Sigmoid colon (tissue), 7 donors: Measurements from ENCODE around the gene PCDH19. TPM values are rescaled to one million over a fixed set of nuclear protein-coding genes. Genes with fewer than 3 reads are reported as not detected.

Source experiments
- DNase-seq: peaks from one replicate; pipeline ENCODE4 v3.0.0-alpha.2; 2019
- H3K27ac ChIP-seq, 4 donors: fragments of 200-600 bp; sonication (generic); one replicate each; pipeline ENCODE4 v1.5.1; 2016 to 2019; ENCODE audit warnings: mild to moderate bottlenecking in 1 of 4
- H3K27me3 ChIP-seq, 3 donors: fragments of 200-600 bp; sonication (generic); one replicate each; pipeline ENCODE4 v1.5.1; 2019; ENCODE audit warnings: mild to moderate bottlenecking in 1 of 3
- H3K36me3 ChIP-seq, 4 donors: fragments of 200-600 bp; sonication (generic); one replicate each; pipeline ENCODE4 v1.5.1; 2016 to 2019
- H3K4me1 ChIP-seq, 4 donors: fragments of 200-600 bp; sonication (generic); one replicate each; pipeline ENCODE4 v1.5.1; 2017 to 2019
- H3K4me3 ChIP-seq, 4 donors: fragments of 200-600 bp; sonication (generic); one replicate each; pipeline ENCODE4 v1.5.1; 2017 to 2019; ENCODE audit warnings: mild to moderate bottlenecking in 2 of 4, moderate library complexity in 1 of 4
- H3K9me3 ChIP-seq, 4 donors: fragments of 200-600 bp in 3 of 4; sonication (generic) in 3 of 4; one replicate each; pipeline versions ENCODE4 v1.5.1 to v1.6.1; 2013 to 2019
- EP300 ChIP-seq, 4 donors: sonication (generic); formaldehyde crosslinking; IDR thresholded peaks; one replicate each; pipeline ENCODE4 v1.6.1; 2017; ENCODE audit warnings: antibody characterized with exemption in 4 of 4
- POLR2A ChIP-seq, 2 donors: fragments of 450-650 bp; IDR thresholded peaks; one replicate each; pipeline ENCODE4 v1.6.1; 2016; ENCODE audit warnings: antibody characterized with exemption in 2 of 2, mild to moderate bottlenecking in 2 of 2, moderate library complexity in 2 of 2
- POLR2AphosphoS5 ChIP-seq, 4 donors: sonication (generic); formaldehyde crosslinking; IDR thresholded peaks; one replicate each; pipeline ENCODE4 v1.6.1; 2017; ENCODE audit warnings: antibody characterized with exemption in 4 of 4
- WGBS, 2 donors: extraction: QIAGEN DNeasy Blood & Tissue Kit; methylation state at CpG; one replicate each; pipeline ENCODE4 v1.1.7; 2013; 5-methylcytosine and 5-hydroxymethylcytosine counted together
- intact Hi-C: fragments of 100-400 bp; cut with DNase I; formaldehyde crosslinking; loops from one replicate; pipeline ENCODE4 v1.15.1; 2023
- polyA plus RNA-seq, 3 donors: library from polyadenylated mRNA; stranded (reverse); fragments of 200-250 nt; gene quantifications; one replicate each; pipeline ENCODE4 v1.2.3, GENCODE V29; 2013
- total RNA-seq, 4 donors: library from RNA; depleted of rRNA; stranded (reverse); fragments of >200 nt; gene quantifications; one replicate each; pipeline ENCODE4 v1.1.0, GENCODE V29; 2016
- TF ChIP-seq, protein P1 (sequence below), 4 experiments: fragments of 450-650 bp in 3 of 4; fragments of 200-600 bp in 1 of 4; IDR thresholded peaks; one replicate each; pipeline ENCODE4 v1.5.1; 2016 to 2019; ENCODE audit warnings: antibody characterized with exemption in 4 of 4, mild to moderate bottlenecking in 3 of 4, moderate library complexity in 2 of 4
- donor health status: healthy with polysubstance abuse.
- donor health status: Bipolar disorder and iron deficiency.
- donor health status: healthy.

The PCDH19 gene
- total and polyA plus RNA-seq, 7 donors: 0.23 to 2.2 (median 0.77) TPM; not detected in 1

DNA sequence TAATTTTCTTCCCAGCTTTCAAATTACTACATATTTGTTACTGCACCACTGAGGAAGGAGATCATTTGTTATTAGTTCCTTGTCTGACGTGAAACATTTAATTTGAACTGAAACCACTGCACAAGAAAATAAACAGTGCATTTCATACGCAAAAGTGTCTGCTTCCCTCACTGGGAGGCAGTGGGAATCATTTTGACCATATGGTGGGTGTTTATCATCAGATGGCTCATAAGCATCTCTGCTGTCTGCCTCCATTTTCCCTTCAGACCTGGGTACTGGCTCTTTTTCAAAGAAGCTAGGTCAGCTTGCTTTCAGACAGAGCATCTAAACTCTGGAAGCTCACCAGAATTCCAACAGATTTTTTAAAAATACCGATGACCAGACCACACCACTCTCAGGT, 135.2 kb downstream of the PCDH19 start:
- intact Hi-C loops: no loop called here
- DNase-seq: no peak
- no peaks in the 10 kb centered on the region for H3K4me1 ChIP-seq
- no peaks in the 10 kb centered on the region for H3K36me3 ChIP-seq
- no peak overlapping the region for H3K4me3 ChIP-seq
- TF ChIP-seq POLR2A (IDR thresholded peaks at IDR 0.05): no peak
- no peak for TF ChIP-seq POLR2AphosphoS5 (IDR thresholded peaks at IDR 0.05)
- no peak for TF ChIP-seq EP300 (IDR thresholded peaks at IDR 0.05)
- no peaks in the 10 kb centered on the region for H3K9me3 ChIP-seq
- H3K27me3 ChIP-seq: no peaks in the 10 kb centered on the region
- 54 to 64% methylated on average over 3 of the region's 3 CpGs for WGBS, 2 donors
- H3K27ac ChIP-seq: no peak overlapping the region

DNA sequence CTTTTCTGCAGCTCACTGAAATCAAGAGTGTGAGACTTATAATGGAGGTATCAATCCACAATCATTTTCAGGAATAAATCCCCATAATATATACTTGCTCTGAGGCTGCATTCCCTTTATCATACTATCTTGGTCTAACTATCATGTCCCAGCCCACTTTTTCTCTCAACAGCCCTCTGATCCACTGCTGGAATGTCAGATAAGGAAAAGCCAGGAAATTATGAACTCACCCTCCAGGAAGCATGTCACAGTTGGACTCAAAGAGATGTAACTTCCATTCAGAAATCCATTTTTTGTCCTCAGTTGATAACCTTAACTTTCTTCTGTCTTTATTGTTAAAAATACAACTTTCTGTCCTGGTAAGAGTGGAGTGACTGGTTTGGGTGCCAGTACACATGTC, 144.9 kb downstream of the PCDH19 start:
- H3K27me3 ChIP-seq: no peaks in the 10 kb centered on the region
- no peaks in the 10 kb centered on the region for H3K36me3 ChIP-seq
- no peak for DNase-seq
- H3K9me3 ChIP-seq: no peaks in the 10 kb centered on the region
- TF ChIP-seq POLR2AphosphoS5 (IDR thresholded peaks at IDR 0.05) (no peak), POLR2A (IDR thresholded peaks at IDR 0.05) (no peak), EP300 (IDR thresholded peaks at IDR 0.05) (no peak)
- TF ChIP-seq, protein P1, sequence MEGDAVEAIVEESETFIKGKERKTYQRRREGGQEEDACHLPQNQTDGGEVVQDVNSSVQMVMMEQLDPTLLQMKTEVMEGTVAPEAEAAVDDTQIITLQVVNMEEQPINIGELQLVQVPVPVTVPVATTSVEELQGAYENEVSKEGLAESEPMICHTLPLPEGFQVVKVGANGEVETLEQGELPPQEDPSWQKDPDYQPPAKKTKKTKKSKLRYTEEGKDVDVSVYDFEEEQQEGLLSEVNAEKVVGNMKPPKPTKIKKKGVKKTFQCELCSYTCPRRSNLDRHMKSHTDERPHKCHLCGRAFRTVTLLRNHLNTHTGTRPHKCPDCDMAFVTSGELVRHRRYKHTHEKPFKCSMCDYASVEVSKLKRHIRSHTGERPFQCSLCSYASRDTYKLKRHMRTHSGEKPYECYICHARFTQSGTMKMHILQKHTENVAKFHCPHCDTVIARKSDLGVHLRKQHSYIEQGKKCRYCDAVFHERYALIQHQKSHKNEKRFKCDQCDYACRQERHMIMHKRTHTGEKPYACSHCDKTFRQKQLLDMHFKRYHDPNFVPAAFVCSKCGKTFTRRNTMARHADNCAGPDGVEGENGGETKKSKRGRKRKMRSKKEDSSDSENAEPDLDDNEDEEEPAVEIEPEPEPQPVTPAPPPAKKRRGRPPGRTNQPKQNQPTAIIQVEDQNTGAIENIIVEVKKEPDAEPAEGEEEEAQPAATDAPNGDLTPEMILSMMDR (IDR thresholded peaks at IDR 0.05): no peak
- no peak overlapping the region for H3K27ac ChIP-seq
- no peak overlapping the region for H3K4me3 ChIP-seq
- intact Hi-C loops: no loop called here
- H3K4me1 ChIP-seq: no peaks in the 10 kb centered on the region

DNA sequence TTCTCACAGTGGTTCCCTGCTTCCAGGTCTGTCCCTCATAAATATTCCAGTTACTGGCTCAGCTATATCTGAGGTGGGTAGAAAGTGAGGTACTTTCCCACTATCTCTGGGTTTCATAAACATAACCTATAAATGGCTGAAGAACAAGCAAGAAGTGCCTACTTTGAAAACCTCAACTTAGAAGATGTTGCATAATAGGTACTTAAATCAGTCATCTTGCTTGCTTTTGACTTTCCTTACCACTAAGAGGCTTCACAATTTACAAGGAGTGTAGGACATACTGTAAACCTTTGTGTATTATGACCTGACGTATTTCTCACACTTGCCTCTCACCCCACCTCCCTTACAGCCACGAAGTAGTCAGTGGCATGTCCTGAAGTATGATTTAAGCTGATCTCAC, 145.9 kb downstream of the PCDH19 start:
- intact Hi-C loops: no loop called here
- H3K4me3 ChIP-seq: no peak overlapping the region
- DNase-seq: no peak
- WGBS, 2 donors: 18 to 57% methylated on average over 2 of the region's 2 CpGs
- TF ChIP-seq, protein P1 (IDR thresholded peaks at IDR 0.05): no peak
- TF ChIP-seq EP300 (IDR thresholded peaks at IDR 0.05): no peak
- no peak for TF ChIP-seq POLR2A (IDR thresholded peaks at IDR 0.05)
- TF ChIP-seq POLR2AphosphoS5 (IDR thresholded peaks at IDR 0.05): no peak
- no peaks in the 10 kb centered on the region for H3K27me3 ChIP-seq
- no peaks in the 10 kb centered on the region for H3K4me1 ChIP-seq
- peak overlapping the region in 1 of 4 donors; percentile 27 for H3K27ac ChIP-seq
- H3K36me3 ChIP-seq: no peaks in the 10 kb centered on the region
- H3K9me3 ChIP-seq: no peaks in the 10 kb centered on the region

DNA sequence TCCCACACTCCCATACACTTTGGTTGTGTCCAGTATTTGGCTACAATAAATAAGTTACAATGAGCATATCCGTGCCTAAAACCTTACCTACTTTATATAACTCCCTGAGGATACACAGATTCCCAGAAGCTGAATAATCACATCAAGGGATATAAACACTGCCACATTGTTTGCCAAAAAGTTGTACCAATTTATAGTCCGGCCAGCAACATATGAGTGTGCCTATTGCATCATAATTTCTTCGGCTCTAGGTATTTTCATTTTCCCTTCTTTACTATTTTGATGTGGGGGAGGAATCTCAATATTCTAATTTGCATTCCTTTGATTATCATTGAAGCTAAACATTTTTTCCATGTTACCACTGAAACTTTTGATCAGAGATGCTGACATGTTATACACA, 146.4 kb downstream of the PCDH19 start:
- Histone ChIP-seq H3K9me3 (no peaks in the 10 kb centered on the region), H3K36me3 (no peaks in the 10 kb centered on the region), H3K27me3 (no peaks in the 10 kb centered on the region), H3K4me3 (no peak overlapping the region), H3K27ac (peak overlapping the region in 1 of 4 donors; percentile 27), H3K4me1 (no peaks in the 10 kb centered on the region)
- intact Hi-C loops: no loop called here
- TF ChIP-seq POLR2A (IDR thresholded peaks at IDR 0.05) (no peak), EP300 (IDR thresholded peaks at IDR 0.05) (no peak), POLR2AphosphoS5 (IDR thresholded peaks at IDR 0.05) (peak; percentile 17 to 60 (median 40))
- TF ChIP-seq, protein P1 (IDR thresholded peaks at IDR 0.05): no peak
- DNase-seq: no peak
- WGBS, 2 donors: 42 to 66% methylated on average over 3 of the region's 3 CpGs

DNA sequence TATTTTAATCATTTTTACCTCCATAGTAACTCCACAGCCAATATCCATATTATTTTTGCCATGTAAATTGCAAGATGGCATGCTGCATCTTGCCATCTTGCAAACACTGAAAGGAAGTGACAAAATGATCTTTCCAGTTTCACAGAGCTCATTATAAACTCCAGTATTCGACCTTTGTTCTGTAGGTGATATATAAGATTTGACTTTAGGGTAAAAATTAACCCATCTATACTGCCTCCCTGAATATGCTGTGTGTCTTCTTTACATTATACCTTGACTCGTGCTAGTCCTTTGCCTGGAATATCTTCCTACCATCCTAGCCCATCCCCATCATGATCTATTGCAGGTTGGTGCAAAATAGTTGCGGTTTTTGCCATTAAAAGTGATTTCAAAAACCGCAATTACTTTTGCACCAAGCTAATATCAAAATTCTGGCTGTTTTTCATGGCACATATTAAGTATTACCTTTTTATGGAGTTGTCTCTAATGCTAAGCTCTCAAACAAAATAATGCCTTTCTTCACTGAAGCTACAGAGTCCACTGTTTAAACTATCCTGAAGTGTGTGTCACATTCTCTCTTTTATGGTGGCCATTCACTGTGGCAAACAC, 161.1 kb downstream of the PCDH19 start:
- DNase-seq: no peak
- intact Hi-C loops: no loop called here
- WGBS, 2 donors: 30 to 60% methylated on average over 4 of the region's 4 CpGs
- H3K36me3 ChIP-seq: no peaks in the 10 kb centered on the region
- no peaks in the 10 kb centered on the region for H3K27me3 ChIP-seq
- H3K27ac ChIP-seq: no peak overlapping the region
- TF ChIP-seq POLR2A (IDR thresholded peaks at IDR 0.05): no peak
- TF ChIP-seq EP300 (IDR thresholded peaks at IDR 0.05): no peak
- no peak for TF ChIP-seq POLR2AphosphoS5 (IDR thresholded peaks at IDR 0.05)
- TF ChIP-seq, protein P1 (IDR thresholded peaks at IDR 0.05): no peak
- H3K4me1 ChIP-seq: no peaks in the 10 kb centered on the region
- H3K4me3 ChIP-seq: no peak overlapping the region
- H3K9me3 ChIP-seq: no peaks in the 10 kb centered on the region
